HEK293T (cell line): ENCODE results near the gene RPL15.

Source experiments
- CTCF ChIA-PET: fragments of 350-600 bp; formaldehyde crosslinking; extraction: SDS; loops from one replicate; lab custom pipeline; 2021; ENCODE audit warnings: antibody characterized with exemption, inconsistent platforms; lab: Yijun Ruan, JAX
- POLR2A ChIA-PET: fragments of 350-600 bp; formaldehyde crosslinking; extraction: SDS; loops from one replicate; lab custom pipeline; 2020; ENCODE audit warnings: antibody characterized with exemption, inconsistent platforms; lab: Yijun Ruan, JAX
- DNase-seq: peaks from one replicate; pipeline ENCODE4 v3.0.0; 2012; ENCODE audit warnings: mixed read lengths; ENCODE audit errors: extremely low spot score
- ARNT ChIP-seq: fragments of 450-650 bp; IDR thresholded peaks from 2 replicates; pipeline ENCODE4 v1.6.1; 2017; ENCODE audit warnings: mild to moderate bottlenecking
- BHLHE40 ChIP-seq: fragments of 450-650 bp; IDR thresholded peaks from 2 replicates; pipeline ENCODE4 v1.6.1; 2016; ENCODE audit warnings: mild to moderate bottlenecking, moderate library complexity, borderline replicate concordance
- CTBP1 ChIP-seq: fragments of 450-650 bp; IDR thresholded peaks from 2 replicates; pipeline ENCODE4 v1.6.1; 2016; ENCODE audit warnings: borderline replicate concordance
- ELF4 ChIP-seq: fragments of 450-650 bp; IDR thresholded peaks from 2 replicates; pipeline ENCODE4 v1.6.1; 2017; ENCODE audit warnings: antibody characterized with exemption
- FOXA1 ChIP-seq: fragments of 450-650 bp; IDR thresholded peaks from 2 replicates; pipeline ENCODE4 v1.6.1; 2016; ENCODE audit warnings: mild to moderate bottlenecking
- FOXK2 ChIP-seq: fragments of 450-650 bp; IDR thresholded peaks from 2 replicates; pipeline ENCODE4 v1.6.1; 2016; ENCODE audit warnings: mild to moderate bottlenecking
- FOXM1 ChIP-seq: fragments of 450-650 bp; IDR thresholded peaks from 2 replicates; pipeline ENCODE4 v1.6.1; 2017; ENCODE audit warnings: mild to moderate bottlenecking, borderline replicate concordance
- HDGF ChIP-seq: fragments of 450-650 bp; IDR thresholded peaks from 2 replicates; pipeline ENCODE4 v1.6.1; 2017; ENCODE audit warnings: antibody characterized with exemption, borderline replicate concordance
- L3MBTL2 ChIP-seq: fragments of 450-650 bp; conservative IDR thresholded peaks from 2 replicates; pipeline ENCODE4 v1.6.1; 2016; ENCODE audit warnings: mild to moderate bottlenecking
- LEF1 ChIP-seq: fragments of 450-650 bp; IDR thresholded peaks from 2 replicates; pipeline ENCODE4 v1.6.1; 2017; ENCODE audit warnings: mild to moderate bottlenecking, borderline replicate concordance
- NFRKB ChIP-seq: fragments of 450-650 bp; IDR thresholded peaks from 2 replicates; pipeline ENCODE4 v1.6.1; 2016; ENCODE audit warnings: mild to moderate bottlenecking, moderate library complexity
- SP1 ChIP-seq: fragments of 450-650 bp; IDR thresholded peaks from 2 replicates; pipeline ENCODE4 v1.6.1; 2017
- SUZ12 ChIP-seq: fragments of 450-650 bp; IDR thresholded peaks from 2 replicates; pipeline ENCODE4 v1.6.1; 2016; ENCODE audit warnings: mild to moderate bottlenecking
- TARDBP ChIP-seq: fragments of 450-650 bp; IDR thresholded peaks from 2 replicates; pipeline ENCODE4 v1.6.1; 2016
- ZNF384 ChIP-seq: fragments of 450-650 bp; IDR thresholded peaks from 2 replicates; pipeline ENCODE4 v1.6.1; 2016
- TF ChIP-seq, protein P1 (sequence below): fragments of 450-650 bp; IDR thresholded peaks from 2 replicates; pipeline ENCODE4 v1.6.1; 2016

RPL15 gene

DNA sequence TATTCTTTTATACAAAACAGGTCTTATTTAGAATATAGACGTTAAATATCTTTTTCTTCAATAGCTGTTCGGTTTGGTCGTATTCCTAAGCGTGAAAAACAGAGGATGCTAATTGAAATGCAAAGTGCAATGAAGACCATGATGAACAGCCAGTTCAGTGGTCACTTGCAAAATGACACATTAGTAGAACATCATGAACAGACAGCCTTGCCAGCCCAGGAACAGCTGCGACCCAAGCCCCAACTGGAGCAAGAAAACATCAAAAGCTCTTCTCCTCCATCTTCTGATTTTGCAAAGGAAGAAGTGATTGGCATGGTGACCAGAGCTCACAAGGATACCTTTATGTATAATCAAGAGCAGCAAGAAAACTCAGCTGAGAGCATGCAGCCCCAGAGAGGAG, 45.0 kb downstream of the RPL15 start:
- ChIA-PET CTCF (interaction anchor here (0.6 kb wide), 1 partner anchor 185 kb away, joined by 3 read pairs; no protein-coding TSS in a partner anchor), POLR2A (interaction anchor here (1.4 to 1.7 kb wide), 2 partner anchors 15 to 45 kb away, joined by 4 to 5 read pairs; partner anchors contain the start of genes NKIRAS1 and RPL15)
- no peak for DNase-seq
- no peak for TF ChIP-seq NFRKB
- TF ChIP-seq SP1 = no peak
- no peak for TF ChIP-seq BHLHE40
- no peak for TF ChIP-seq L3MBTL2
- no peak for TF ChIP-seq ZNF384
- TF ChIP-seq, protein P1, sequence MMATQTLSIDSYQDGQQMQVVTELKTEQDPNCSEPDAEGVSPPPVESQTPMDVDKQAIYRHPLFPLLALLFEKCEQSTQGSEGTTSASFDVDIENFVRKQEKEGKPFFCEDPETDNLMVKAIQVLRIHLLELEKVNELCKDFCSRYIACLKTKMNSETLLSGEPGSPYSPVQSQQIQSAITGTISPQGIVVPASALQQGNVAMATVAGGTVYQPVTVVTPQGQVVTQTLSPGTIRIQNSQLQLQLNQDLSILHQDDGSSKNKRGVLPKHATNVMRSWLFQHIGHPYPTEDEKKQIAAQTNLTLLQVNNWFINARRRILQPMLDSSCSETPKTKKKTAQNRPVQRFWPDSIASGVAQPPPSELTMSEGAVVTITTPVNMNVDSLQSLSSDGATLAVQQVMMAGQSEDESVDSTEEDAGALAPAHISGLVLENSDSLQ = no peak
- TF ChIP-seq CTBP1 = no peak
- TF ChIP-seq TARDBP = no peak
- TF ChIP-seq SUZ12 = no peak
- no peak for TF ChIP-seq HDGF
- no peak for TF ChIP-seq ELF4
- no peak for TF ChIP-seq ARNT
- no peak for TF ChIP-seq FOXK2
- no peak for TF ChIP-seq FOXM1
- TF ChIP-seq FOXA1 = no peak
- TF ChIP-seq LEF1 = no peak

GRCh38 chr3:23964537-23965235, 47.8 kb downstream of the RPL15 start:
- DNase-seq = no peak
- POLR2A ChIA-PET = no interaction called here
- CTCF ChIA-PET = interaction anchor here (0.6 kb wide), 2 partner anchors 15 to 18 kb away, joined by 3 read pairs; no protein-coding TSS in a partner anchor
- TF ChIP-seq HDGF (no peak), LEF1 (no peak), ZNF384 (no peak), TARDBP (no peak), ARNT (no peak), SUZ12 (no peak), BHLHE40 (no peak), CTBP1 (no peak), SP1 (no peak), L3MBTL2 (no peak)

DNA sequence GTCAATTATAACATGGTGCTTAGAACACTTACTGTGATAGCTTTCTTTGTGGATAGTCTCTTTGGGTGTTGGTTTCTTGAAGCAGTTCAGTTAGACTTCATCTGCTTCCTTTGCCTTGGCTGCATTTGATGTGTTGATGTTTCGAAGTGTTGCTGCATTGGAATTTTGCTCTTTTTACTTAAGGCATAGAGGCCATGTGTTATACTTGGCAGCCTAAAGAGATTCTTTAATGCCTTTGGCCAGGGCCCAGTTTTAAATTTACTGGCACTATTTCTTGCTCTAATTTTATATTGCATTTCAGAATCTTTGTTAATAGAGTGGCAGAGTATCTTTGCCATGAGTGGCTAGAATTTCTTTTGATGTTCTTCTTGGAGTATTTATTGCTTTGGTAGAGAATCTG, 49.4 kb downstream of the RPL15 start:
- no peak for DNase-seq
- CTCF ChIA-PET = no interaction called here
- POLR2A ChIA-PET = no interaction called here
- no peak for TF ChIP-seq ARNT
- TF ChIP-seq TARDBP = no peak
- TF ChIP-seq, protein P1 = no peak
- TF ChIP-seq ZNF384 = no peak
- no peak for TF ChIP-seq HDGF
- no peak for TF ChIP-seq FOXK2
- no peak for TF ChIP-seq FOXM1
- TF ChIP-seq SUZ12 = no peak
- no peak for TF ChIP-seq SP1
- no peak for TF ChIP-seq BHLHE40
- TF ChIP-seq CTBP1 = no peak
- no peak for TF ChIP-seq L3MBTL2
- no peak for TF ChIP-seq FOXA1
- TF ChIP-seq NFRKB = no peak
- no peak for TF ChIP-seq ELF4
- no peak for TF ChIP-seq LEF1

- TF ChIP-seq, protein P1 = no peak
- TF ChIP-seq ZNF384 = no peak
- TF ChIP-seq HDGF = no peak
- no peak for TF ChIP-seq SP1
- no peak for TF ChIP-seq ELF4
- TF ChIP-seq FOXM1 = no peak
- TF ChIP-seq FOXK2 = no peak
- no peak for TF ChIP-seq NFRKB
- TF ChIP-seq ARNT = no peak
- no peak for TF ChIP-seq SUZ12
- no peak for TF ChIP-seq FOXA1
- no peak for TF ChIP-seq L3MBTL2
- TF ChIP-seq BHLHE40 = no peak
- no peak for TF ChIP-seq CTBP1
- TF ChIP-seq TARDBP = no peak
- TF ChIP-seq LEF1 = no peak
- ChIA-PET CTCF (interaction anchor here (0.5 to 1.0 kb wide), 2 partner anchors 41 to 48 kb away, joined by 3 read pairs; no protein-coding TSS in a partner anchor), POLR2A (interaction anchor here (2.5 kb wide), 1 partner anchor 52 kb away, joined by 13 read pairs; the partner anchor contains the start of genes NKIRAS1 and RPL15)
- no peak for DNase-seq
Measured at GRCh38 chr3:23968463-23969184, 51.7 kb downstream of the RPL15 start.

GRCh38 chr3:23969393-23969792, 52.5 kb downstream of the RPL15 start:
- ChIA-PET CTCF (interaction anchor here (0.5 to 1.0 kb wide), 2 partner anchors 41 to 49 kb away, joined by 3 read pairs; no protein-coding TSS in a partner anchor), POLR2A (interaction anchor here (2.5 kb wide), 1 partner anchor 53 kb away, joined by 13 read pairs; the partner anchor contains the start of genes NKIRAS1 and RPL15)
- TF ChIP-seq L3MBTL2 (no peak), FOXM1 (no peak), BHLHE40 (no peak), HDGF (no peak), FOXA1 (no peak), SP1 (no peak), ELF4 (no peak), ZNF384 (no peak), SUZ12 (no peak), LEF1 (no peak), TARDBP (no peak), ARNT (no peak), FOXK2 (no peak), CTBP1 (no peak), NFRKB (no peak)
- TF ChIP-seq, protein P1 = no peak
- no peak for DNase-seq
